Natural killer cell treated with Interleukin-12 subunit alpha and Interleukin-12 subunit beta and Interleukin-15 and Interleukin-18, amount 100 ng/mL, for 72 hours (primary cell): ENCODE data around the gene RAB13. TPM values are rescaled to one million over a fixed set of nuclear protein-coding genes. Genes with fewer than 3 reads are reported as not detected.

Source experiments
- total RNA-seq, 2 donors: library from RNA; stranded (reverse); gene quantifications; one replicate each; pipeline ENCODE4 v1.2.3, GENCODE V29; 2022

The RAB13 gene
- total RNA-seq, 2 donors from 2014 or later: 7.8 to 11.5 TPM

Other genes starting within 250 kb of the RAB13 start
- gene SLC27A3, start 210.9 kb downstream of the RAB13 start, total RNA-seq: 10 to 100 TPM; 33.6 to 69.9 TPM
- 10 to 100 TPM; 58.5 to 76.6 TPM for gene GATAD2B, start 63.4 kb downstream of the RAB13 start, total RNA-seq
- gene DENND4B, start 39.6 kb downstream of the RAB13 start, total RNA-seq: 100 to 1,000 TPM; 161 to 205 TPM
- gene CRTC2, start 27.7 kb downstream of the RAB13 start, total RNA-seq: 100 to 1,000 TPM; 103 to 129 TPM
- 10 to 100 TPM; 65.6 to 74.2 TPM for gene SLC39A1, start 22.8 kb downstream of the RAB13 start, total RNA-seq
- 1 to 10 TPM; 4.5 to 6.1 TPM for gene CREB3L4, start 18.4 kb downstream of the RAB13 start, total RNA-seq
- gene JTB, start 8.7 kb downstream of the RAB13 start, total RNA-seq: 100 to 1,000 TPM; 164 to 255 TPM
- 100 to 1,000 TPM; 370 to 905 TPM for gene RPS27, start 4.4 kb upstream of the RAB13 start, total RNA-seq
- gene NUP210L, start 168.7 kb upstream of the RAB13 start, total RNA-seq: under 1 TPM in 1 of 2 donors, not detected in 1; 0.24 TPM
- 100 to 1,000 TPM; 495 to 662 TPM for gene TPM3, start 205.8 kb upstream of the RAB13 start, total RNA-seq
- gene CFAP141, start 220.0 kb upstream of the RAB13 start, total RNA-seq: not detected
- gene UBAP2L, start 234.6 kb upstream of the RAB13 start, total RNA-seq: 100 to 1,000 TPM; 175 to 183 TPM